ENCODE data around the gene CDHR1. TPM values are rescaled to one million over a fixed set of nuclear protein-coding genes. Genes with fewer than 3 reads are reported as not detected.

Gene CDHR1
- total and polyA plus RNA-seq, 4 donors: 0.07 to 0.51 (median 0.14) TPM

DNA sequence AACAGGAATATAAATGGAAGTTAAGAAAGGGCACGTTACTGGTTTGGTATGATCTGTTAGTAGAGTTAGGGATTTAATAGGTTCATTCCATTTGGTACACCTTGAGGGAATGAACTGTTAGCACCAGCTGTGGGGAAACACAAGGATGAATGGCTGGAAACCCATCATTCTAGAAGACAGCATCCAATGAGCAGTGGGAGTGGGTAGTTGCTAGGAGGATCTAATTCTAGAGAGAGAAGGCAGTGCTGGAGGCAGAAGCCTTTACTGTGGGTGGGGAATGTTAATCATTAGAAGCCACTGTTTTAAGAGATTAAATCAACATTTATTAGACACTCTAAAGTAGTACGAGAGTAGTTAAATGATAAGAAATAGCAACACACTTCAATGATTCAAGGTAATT lies 36.3 kb upstream of the CDHR1 start:
- 91% methylated on average over 2 of the region's 2 CpGs for WGBS
- no peak for TF ChIP-seq RXRA (IDR thresholded peaks at IDR 0.05)
- no peak for TF ChIP-seq EGR1 (IDR thresholded peaks at IDR 0.05; ENCODE audit: low read depth in 2 of 2)
- TF ChIP-seq RAD21 (IDR thresholded peaks at IDR 0.05): no peak
- TF ChIP-seq FOXA2 (IDR thresholded peaks at IDR 0.05): no peak
- TF ChIP-seq HNF4G (IDR thresholded peaks at IDR 0.05): no peak
- TF ChIP-seq, protein P1, sequence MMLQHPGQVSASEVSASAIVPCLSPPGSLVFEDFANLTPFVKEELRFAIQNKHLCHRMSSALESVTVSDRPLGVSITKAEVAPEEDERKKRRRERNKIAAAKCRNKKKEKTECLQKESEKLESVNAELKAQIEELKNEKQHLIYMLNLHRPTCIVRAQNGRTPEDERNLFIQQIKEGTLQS (IDR thresholded peaks at IDR 0.05): no peak
- TF ChIP-seq, protein P2, sequence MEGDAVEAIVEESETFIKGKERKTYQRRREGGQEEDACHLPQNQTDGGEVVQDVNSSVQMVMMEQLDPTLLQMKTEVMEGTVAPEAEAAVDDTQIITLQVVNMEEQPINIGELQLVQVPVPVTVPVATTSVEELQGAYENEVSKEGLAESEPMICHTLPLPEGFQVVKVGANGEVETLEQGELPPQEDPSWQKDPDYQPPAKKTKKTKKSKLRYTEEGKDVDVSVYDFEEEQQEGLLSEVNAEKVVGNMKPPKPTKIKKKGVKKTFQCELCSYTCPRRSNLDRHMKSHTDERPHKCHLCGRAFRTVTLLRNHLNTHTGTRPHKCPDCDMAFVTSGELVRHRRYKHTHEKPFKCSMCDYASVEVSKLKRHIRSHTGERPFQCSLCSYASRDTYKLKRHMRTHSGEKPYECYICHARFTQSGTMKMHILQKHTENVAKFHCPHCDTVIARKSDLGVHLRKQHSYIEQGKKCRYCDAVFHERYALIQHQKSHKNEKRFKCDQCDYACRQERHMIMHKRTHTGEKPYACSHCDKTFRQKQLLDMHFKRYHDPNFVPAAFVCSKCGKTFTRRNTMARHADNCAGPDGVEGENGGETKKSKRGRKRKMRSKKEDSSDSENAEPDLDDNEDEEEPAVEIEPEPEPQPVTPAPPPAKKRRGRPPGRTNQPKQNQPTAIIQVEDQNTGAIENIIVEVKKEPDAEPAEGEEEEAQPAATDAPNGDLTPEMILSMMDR (IDR thresholded peaks at IDR 0.05; ENCODE audit: low read depth, low read length, missing input control): no peak
- no peak for TF ChIP-seq FOXA1 (IDR thresholded peaks at IDR 0.05)
- TF ChIP-seq NR2F2 (IDR thresholded peaks at IDR 0.05): no peak
- no peak for TF ChIP-seq SP1 (IDR thresholded peaks at IDR 0.05)
- no peak for TF ChIP-seq JUND (IDR thresholded peaks at IDR 0.05)

DNA sequence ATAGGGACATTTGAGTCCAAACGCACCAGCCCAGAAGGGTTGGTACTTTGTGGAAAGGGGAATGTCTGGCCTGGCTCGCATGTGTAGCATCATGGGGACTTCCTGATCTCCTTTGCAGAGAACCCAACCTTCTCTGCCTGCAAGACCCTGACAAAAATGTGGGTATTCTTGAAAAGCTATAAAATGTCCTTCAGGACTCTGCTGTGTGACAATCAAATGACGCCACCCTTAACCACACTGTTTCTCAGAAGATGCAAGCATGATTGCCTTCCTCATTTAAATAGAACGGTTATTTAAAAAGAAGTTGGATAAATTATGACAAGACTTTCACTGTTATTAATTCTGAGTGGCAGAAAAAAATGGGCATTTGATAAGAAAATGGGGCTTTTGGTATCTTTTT lies 35.8 kb upstream of the CDHR1 start:
- 79% methylated on average over 4 of the region's 4 CpGs for WGBS
- H3K27me3 ChIP-seq (ENCODE audit: control insufficient read depth in 4 of 4, insufficient read depth in 4 of 4, low read length in 3 of 4): peaks cover 0 to 4% (median 1%) of the 10 kb centered on the region in 4 donors
- H3K4me1 ChIP-seq (ENCODE audit: control insufficient read depth in 4 of 4, insufficient read depth in 4 of 4, low read length in 3 of 4): peaks cover 0 to 2% (median 0%) of the 10 kb centered on the region in 4 donors
- H3K9ac ChIP-seq (ENCODE audit: low read depth in 1 of 2, low read length in 2 of 2): no peak overlapping the region
- no peak for DNase-seq (ENCODE audit: low spot score)
- no peak overlapping the region for H3K4me3 ChIP-seq (ENCODE audit: low read depth in 1 of 3, low read length in 3 of 3)
- peaks cover 0 to 13% (median 5%) of the 10 kb centered on the region in 4 donors for H3K36me3 ChIP-seq (ENCODE audit: control insufficient read depth in 4 of 4, insufficient read depth in 3 of 4, low read depth in 1 of 4, low read length in 3 of 4)
- TF ChIP-seq JUND (IDR thresholded peaks at IDR 0.05): no peak
- no peak for TF ChIP-seq FOXA2 (IDR thresholded peaks at IDR 0.05)
- TF ChIP-seq, protein P3, sequence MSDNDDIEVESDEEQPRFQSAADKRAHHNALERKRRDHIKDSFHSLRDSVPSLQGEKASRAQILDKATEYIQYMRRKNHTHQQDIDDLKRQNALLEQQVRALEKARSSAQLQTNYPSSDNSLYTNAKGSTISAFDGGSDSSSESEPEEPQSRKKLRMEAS (IDR thresholded peaks at IDR 0.05): no peak
- TF ChIP-seq HNF4A (conservative IDR thresholded peaks at IDR 0.05): no peak
- TF ChIP-seq NR2F2 (IDR thresholded peaks at IDR 0.05): no peak
- TF ChIP-seq, protein P4, sequence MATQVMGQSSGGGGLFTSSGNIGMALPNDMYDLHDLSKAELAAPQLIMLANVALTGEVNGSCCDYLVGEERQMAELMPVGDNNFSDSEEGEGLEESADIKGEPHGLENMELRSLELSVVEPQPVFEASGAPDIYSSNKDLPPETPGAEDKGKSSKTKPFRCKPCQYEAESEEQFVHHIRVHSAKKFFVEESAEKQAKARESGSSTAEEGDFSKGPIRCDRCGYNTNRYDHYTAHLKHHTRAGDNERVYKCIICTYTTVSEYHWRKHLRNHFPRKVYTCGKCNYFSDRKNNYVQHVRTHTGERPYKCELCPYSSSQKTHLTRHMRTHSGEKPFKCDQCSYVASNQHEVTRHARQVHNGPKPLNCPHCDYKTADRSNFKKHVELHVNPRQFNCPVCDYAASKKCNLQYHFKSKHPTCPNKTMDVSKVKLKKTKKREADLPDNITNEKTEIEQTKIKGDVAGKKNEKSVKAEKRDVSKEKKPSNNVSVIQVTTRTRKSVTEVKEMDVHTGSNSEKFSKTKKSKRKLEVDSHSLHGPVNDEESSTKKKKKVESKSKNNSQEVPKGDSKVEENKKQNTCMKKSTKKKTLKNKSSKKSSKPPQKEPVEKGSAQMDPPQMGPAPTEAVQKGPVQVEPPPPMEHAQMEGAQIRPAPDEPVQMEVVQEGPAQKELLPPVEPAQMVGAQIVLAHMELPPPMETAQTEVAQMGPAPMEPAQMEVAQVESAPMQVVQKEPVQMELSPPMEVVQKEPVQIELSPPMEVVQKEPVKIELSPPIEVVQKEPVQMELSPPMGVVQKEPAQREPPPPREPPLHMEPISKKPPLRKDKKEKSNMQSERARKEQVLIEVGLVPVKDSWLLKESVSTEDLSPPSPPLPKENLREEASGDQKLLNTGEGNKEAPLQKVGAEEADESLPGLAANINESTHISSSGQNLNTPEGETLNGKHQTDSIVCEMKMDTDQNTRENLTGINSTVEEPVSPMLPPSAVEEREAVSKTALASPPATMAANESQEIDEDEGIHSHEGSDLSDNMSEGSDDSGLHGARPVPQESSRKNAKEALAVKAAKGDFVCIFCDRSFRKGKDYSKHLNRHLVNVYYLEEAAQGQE (IDR thresholded peaks at IDR 0.05): no peak
- TF ChIP-seq SP1 (IDR thresholded peaks at IDR 0.05): no peak
- no peak for TF ChIP-seq GABPA (IDR thresholded peaks at IDR 0.05 in 1 of 2, conservative IDR thresholded peaks at IDR 0.05 in 1 of 2)
- TF ChIP-seq FOXA1 (IDR thresholded peaks at IDR 0.05): no peak
- TF ChIP-seq EGR1 (IDR thresholded peaks at IDR 0.05; ENCODE audit: low read depth in 2 of 2): no peak
- TF ChIP-seq, protein P2 (IDR thresholded peaks at IDR 0.05; ENCODE audit: low read depth, low read length, missing input control): no peak
- H3K9me3 ChIP-seq (ENCODE audit: control insufficient read depth in 4 of 4, low read length in 3 of 4): no peaks in the 10 kb centered on the region
- H3K27ac ChIP-seq (ENCODE audit: low read depth in 1 of 2, low read length in 2 of 2): no peak overlapping the region

More for the DNA sequence above, 36.3 kb upstream of the CDHR1 start:
- H3K27ac ChIP-seq (ENCODE audit: low read depth in 1 of 2, low read length in 2 of 2): no peak overlapping the region
- no peak for DNase-seq (ENCODE audit: low spot score)
- peaks cover 0 to 17% (median 8%) of the 10 kb centered on the region in 4 donors for H3K36me3 ChIP-seq (ENCODE audit: control insufficient read depth in 4 of 4, insufficient read depth in 3 of 4, low read depth in 1 of 4, low read length in 3 of 4)
- H3K27me3 ChIP-seq (ENCODE audit: control insufficient read depth in 4 of 4, insufficient read depth in 4 of 4, low read length in 3 of 4): peaks cover 0 to 4% (median 1%) of the 10 kb centered on the region in 4 donors
- no peak overlapping the region for H3K4me3 ChIP-seq (ENCODE audit: low read depth in 1 of 3, low read length in 3 of 3)
- H3K9me3 ChIP-seq (ENCODE audit: control insufficient read depth in 4 of 4, low read length in 3 of 4): no peaks in the 10 kb centered on the region
- peaks cover 0 to 2% (median 0%) of the 10 kb centered on the region in 4 donors for H3K4me1 ChIP-seq (ENCODE audit: control insufficient read depth in 4 of 4, insufficient read depth in 4 of 4, low read length in 3 of 4)
- H3K9ac ChIP-seq (ENCODE audit: low read depth in 1 of 2, low read length in 2 of 2): no peak overlapping the region

Measured in liver (tissue), 9 donors.